ENCODE results near the gene MACROH2A2.
A peak's percentile ranks its signal among the peaks of the same experiment; 100 is the strongest.
"Not testable (repeated sequence)": the region's sequence is repeated elsewhere in the genome, so short reads cannot be mapped to it uniquely, and the experiment has no call there.

Gene MACROH2A2

DNA sequence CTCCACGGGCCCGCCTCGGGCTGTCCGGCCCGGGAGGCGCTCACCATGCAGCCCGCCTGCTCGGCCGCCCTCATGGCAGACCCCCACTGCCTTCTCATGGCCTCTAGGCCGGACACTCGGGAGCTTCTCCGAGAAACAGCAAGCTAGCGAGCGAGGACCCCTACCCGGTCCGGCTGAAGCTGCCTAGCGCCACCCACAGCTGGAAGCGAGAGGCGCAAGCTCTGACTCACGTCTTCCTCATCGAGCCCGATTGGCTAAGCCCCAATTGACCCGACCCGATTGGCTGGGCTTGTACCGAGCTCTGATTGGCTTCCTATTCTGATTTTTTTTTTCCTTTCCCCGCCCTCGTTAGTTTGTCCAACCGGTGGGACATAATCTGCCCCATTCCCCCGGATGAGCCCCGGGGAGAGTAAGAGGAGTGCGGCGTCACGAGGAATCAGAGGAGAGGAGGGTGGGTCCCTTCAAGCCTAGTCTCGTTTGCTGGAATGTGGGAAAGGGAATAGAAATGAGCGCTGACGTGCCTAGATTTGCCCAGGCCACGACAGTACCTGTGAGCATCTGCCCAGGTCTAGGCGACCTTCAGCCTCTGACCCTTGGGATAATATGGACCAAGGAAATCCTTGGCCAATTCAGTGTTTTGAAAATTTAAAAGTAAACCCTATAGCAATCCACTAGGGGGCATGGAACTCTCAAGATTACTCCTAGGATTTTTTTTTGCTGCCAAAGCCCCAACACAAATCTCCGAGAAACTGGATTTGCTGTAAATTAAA is 94.0 kb downstream of the MACROH2A2 start, which contains the start of gene TYSND1:
Gene TYSND1 (minus strand): TSS at position 212 of the 770 bp plus-strand sequence. CDS start 114 bp downstream, at position 98.
- H3K9ac ChIP-seq (ENCODE audit: low read depth, low read length) = peak within 1 kb of the TSS; percentile 83
- H3K36me3 ChIP-seq (ENCODE audit: insufficient read depth, low read length) = peaks cover 31% of the 10 kb centered on the region
- H3K9me3 ChIP-seq (replicated peaks; ENCODE audit: low read length) = no peaks in the 10 kb centered on the region
- peak within 1 kb of the TSS; percentile 98 for H3K4me2 ChIP-seq (ENCODE audit: low read length)
- no peaks in the 10 kb centered on the region for H3K27me3 ChIP-seq (ENCODE audit: control insufficient read depth, insufficient read depth, low read length)
- peaks cover 19% of the 10 kb centered on the region for H3K4me1 ChIP-seq (ENCODE audit: control insufficient read depth, insufficient read depth, low read length)
- H3K4me3 ChIP-seq (ENCODE audit: low read length) = peak within 1 kb of the TSS; percentile 78

DNA sequence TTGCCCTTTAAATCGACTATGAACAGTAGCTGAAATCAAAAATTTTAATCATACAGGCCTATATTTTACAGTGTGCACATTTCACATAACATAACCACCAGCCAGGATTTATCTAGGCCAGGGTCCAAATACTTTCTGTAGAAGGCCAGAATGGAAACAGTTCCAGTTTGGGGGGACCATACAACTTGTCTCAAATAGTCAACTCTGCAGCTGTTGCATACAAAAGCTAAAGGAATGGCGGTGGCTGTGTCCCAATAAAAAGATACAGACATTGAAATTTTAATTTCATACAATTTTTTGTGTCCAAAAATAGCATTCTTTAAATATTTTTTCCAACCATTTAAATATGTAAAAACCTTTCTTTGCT is 94.6 kb downstream of the MACROH2A2 start:
- H3K36me3 ChIP-seq (ENCODE audit: insufficient read depth, low read length) = peaks cover 36% of the 10 kb centered on the region
- peak overlapping the region; percentile 98 for H3K4me2 ChIP-seq (ENCODE audit: low read length)
- H3K9me3 ChIP-seq (replicated peaks; ENCODE audit: low read length) = no peaks in the 10 kb centered on the region
- H3K27me3 ChIP-seq (ENCODE audit: control insufficient read depth, insufficient read depth, low read length) = no peaks in the 10 kb centered on the region
- H3K9ac ChIP-seq (ENCODE audit: low read depth, low read length) = peak overlapping the region; percentile 83
- no peak overlapping the region for H3K4me3 ChIP-seq (ENCODE audit: low read length)
- peaks cover 19% of the 10 kb centered on the region for H3K4me1 ChIP-seq (ENCODE audit: control insufficient read depth, insufficient read depth, low read length)

DNA sequence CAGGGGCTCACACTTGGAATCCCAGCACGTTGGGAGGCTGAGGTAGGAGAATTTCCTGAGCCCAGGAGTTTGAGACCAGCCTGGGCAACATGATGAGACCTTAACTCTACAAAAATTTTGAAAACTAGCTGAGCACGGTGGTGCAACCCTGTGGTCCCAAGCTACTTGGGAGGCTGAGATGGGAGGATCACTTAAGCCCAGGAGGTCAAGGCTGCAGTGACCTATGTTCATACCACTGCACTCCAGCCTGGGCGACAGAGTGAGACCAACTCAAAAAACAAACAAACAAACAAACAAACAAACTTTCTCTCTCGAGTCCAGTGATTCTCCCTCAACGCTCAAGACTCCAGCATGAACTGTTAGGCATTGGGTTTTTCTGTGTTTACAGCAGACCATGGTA is 95.9 kb downstream of the MACROH2A2 start:
- Histone ChIP-seq H3K27me3 (ENCODE audit: control insufficient read depth, insufficient read depth, low read length) (no peaks in the 10 kb centered on the region), H3K36me3 (ENCODE audit: insufficient read depth, low read length) (peaks cover 49% of the 10 kb centered on the region), H3K4me3 (ENCODE audit: low read length) (no peak overlapping the region), H3K4me1 (ENCODE audit: control insufficient read depth, insufficient read depth, low read length) (peaks cover 19% of the 10 kb centered on the region), H3K9me3 (replicated peaks; ENCODE audit: low read length) (no peaks in the 10 kb centered on the region), H3K9ac (ENCODE audit: low read depth, low read length) (no peak overlapping the region), H3K4me2 (ENCODE audit: low read length) (no peak overlapping the region)

DNA sequence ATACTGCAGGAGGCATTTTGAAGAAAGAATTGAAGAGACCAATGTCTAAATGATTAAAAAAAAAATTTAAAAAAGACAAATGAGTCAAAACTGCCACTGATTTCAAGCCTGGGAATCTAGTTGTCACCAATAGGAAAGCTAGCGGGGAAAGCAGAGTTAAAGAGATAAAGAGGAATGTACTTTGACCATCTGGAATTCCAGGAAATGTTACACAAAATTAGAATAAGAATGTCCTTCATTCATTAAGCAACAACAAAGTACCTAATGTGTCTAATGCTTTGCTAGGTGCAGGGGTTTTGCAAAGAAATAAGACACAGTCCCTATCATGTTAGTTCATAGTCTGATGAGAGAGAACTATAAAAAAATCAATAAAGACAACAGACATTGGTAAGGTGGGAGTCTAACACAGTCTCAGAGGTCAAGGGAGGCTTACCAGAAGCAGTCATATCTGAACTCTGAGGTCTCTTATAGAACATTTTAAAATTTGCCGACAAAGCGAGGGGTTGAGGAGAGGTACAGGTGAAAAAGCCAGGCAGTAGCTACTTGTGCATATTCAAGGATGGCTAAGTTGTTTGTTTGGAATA is 102.7 kb downstream of the MACROH2A2 start:
- Histone ChIP-seq H3K9ac (ENCODE audit: low read depth, low read length) (no peak overlapping the region), H3K4me1 (ENCODE audit: control insufficient read depth, insufficient read depth, low read length) (peaks cover 2% of the 10 kb centered on the region), H3K4me2 (ENCODE audit: low read length) (no peak overlapping the region), H3K9me3 (replicated peaks; ENCODE audit: low read length) (no peaks in the 10 kb centered on the region), H3K27me3 (ENCODE audit: control insufficient read depth, insufficient read depth, low read length) (no peaks in the 10 kb centered on the region), H3K4me3 (ENCODE audit: low read length) (no peak overlapping the region), H3K36me3 (ENCODE audit: insufficient read depth, low read length) (peaks cover 92% of the 10 kb centered on the region)

DNA sequence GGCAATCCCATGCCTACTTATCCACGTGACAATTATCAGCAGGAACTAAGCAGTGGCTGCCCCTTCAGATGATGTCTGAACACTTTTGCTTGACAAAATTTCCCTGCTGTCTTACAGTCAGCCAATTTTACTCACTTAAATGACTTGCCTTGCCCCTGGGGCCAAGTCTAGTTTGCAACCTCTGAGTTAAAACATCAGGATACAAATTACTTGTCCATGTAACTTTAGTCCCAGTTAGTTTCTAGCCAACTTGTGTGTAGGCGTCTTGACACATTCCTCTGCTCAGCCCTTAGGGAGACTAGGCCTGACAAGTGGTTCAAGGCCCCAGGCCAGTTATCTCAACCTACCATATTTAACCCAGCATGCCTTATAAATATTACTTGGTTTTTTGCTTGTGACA is 105.5 kb downstream of the MACROH2A2 start:
- Histone ChIP-seq H3K36me3 (ENCODE audit: insufficient read depth, low read length) (peaks cover 86% of the 10 kb centered on the region), H3K9ac (ENCODE audit: low read depth, low read length) (no peak overlapping the region), H3K4me1 (ENCODE audit: control insufficient read depth, insufficient read depth, low read length) (peaks cover 7% of the 10 kb centered on the region), H3K9me3 (replicated peaks; ENCODE audit: low read length) (no peaks in the 10 kb centered on the region), H3K4me2 (ENCODE audit: low read length) (no peak overlapping the region), H3K27me3 (ENCODE audit: control insufficient read depth, insufficient read depth, low read length) (no peaks in the 10 kb centered on the region), H3K4me3 (ENCODE audit: low read length) (no peak overlapping the region)

DNA sequence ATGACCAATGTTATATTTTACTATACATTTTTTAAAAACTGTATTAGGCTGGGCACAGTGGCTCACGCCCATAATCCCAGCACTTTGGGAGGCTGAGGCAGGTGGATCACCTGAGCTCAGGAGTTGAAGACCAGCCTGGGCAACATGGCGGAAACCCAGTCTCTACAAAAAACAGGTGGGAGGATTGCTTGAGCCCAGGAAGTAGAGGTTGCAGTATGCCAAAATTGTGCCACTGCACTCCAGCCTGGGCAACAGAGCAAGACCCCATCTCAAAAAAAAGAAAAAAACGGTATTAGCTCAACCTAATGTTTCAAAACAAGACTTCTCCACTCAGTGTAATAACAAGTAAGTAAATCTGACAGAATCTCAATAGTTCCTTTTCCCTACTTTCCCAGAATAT is 106.7 kb downstream of the MACROH2A2 start:
- not testable (repeated sequence) for H3K4me1 ChIP-seq (ENCODE audit: control insufficient read depth, insufficient read depth, low read length); H3K4me2 ChIP-seq (ENCODE audit: low read length); H3K27me3 ChIP-seq (ENCODE audit: control insufficient read depth, insufficient read depth, low read length); H3K9ac ChIP-seq (ENCODE audit: low read depth, low read length); H3K9me3 ChIP-seq (replicated peaks; ENCODE audit: low read length); H3K4me3 ChIP-seq (ENCODE audit: low read length)
- H3K36me3 ChIP-seq (ENCODE audit: insufficient read depth, low read length) = peaks cover 86% of the 10 kb centered on the region

DNA sequence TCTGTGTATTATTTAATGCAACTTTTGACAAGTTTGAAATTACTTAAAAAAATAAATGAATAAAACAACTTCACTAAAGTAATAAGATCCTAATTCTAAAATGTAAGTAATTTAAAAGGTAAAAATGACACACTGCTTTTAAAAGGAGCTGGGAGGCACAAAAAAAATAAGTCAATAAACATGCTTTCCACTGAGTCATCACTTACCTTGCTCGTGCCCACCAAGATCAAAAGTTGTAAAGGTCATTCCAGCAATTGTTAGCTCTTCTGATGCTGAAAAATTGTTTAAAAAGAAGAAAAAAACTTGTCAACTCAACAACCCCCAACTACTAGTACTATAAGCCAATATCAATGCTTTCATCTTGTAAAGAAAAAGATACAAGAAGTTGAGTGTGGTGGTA is 108.2 kb downstream of the MACROH2A2 start:
- peaks cover 84% of the 10 kb centered on the region for H3K36me3 ChIP-seq (ENCODE audit: insufficient read depth, low read length)
- no peaks in the 10 kb centered on the region for H3K9me3 ChIP-seq (replicated peaks; ENCODE audit: low read length)
- no peak overlapping the region for H3K4me2 ChIP-seq (ENCODE audit: low read length)
- peaks cover 7% of the 10 kb centered on the region for H3K4me1 ChIP-seq (ENCODE audit: control insufficient read depth, insufficient read depth, low read length)
- H3K27me3 ChIP-seq (ENCODE audit: control insufficient read depth, insufficient read depth, low read length) = no peaks in the 10 kb centered on the region
- no peak overlapping the region for H3K9ac ChIP-seq (ENCODE audit: low read depth, low read length)
- H3K4me3 ChIP-seq (ENCODE audit: low read length) = no peak overlapping the region

Measured in skeletal muscle satellite cell (primary cell).